H54 (cell line): ENCODE data around the gene PLA2G4C.

ENCODE experiments used
- DNase-seq: peaks from one replicate; pipeline ENCODE4 v3.0.0; 2011; ENCODE audit warnings: low spot score, mixed read lengths; ENCODE audit not compliant: insufficient read length
- FAIRE-seq: peaks from 3 replicates; lab custom pipeline; 2011; peaks lifted over from hg19 to GRCh38; lab: Jason Lieb, UNC
- POLR2A ChIP-seq: IDR thresholded peaks from 2 replicates; pipeline ENCODE4 v1.6.1; 2011; ENCODE audit warnings: low read depth, mild to moderate bottlenecking, low read length

PLA2G4C gene

GRCh38 chr19:48123907-48124651 lies 13.5 kb upstream of the PLA2G4C start:
- FAIRE-seq (peak; percentile 78), DNase-seq (peak; percentile 51)
- TF ChIP-seq POLR2A = no peak

- TF ChIP-seq POLR2A = no peak
- no peak for FAIRE-seq
- no peak for DNase-seq
These were observed 11.8 kb upstream of the PLA2G4C start for GRCh38 chr19:48122421-48122820.

- FAIRE-seq (no peak), DNase-seq (no peak)
- no peak for TF ChIP-seq POLR2A
These were observed 11.3 kb upstream of the PLA2G4C start for GRCh38 chr19:48121909-48122371.

GRCh38 chr19:48121066-48121465 lies 10.4 kb upstream of the PLA2G4C start:
- TF ChIP-seq POLR2A = no peak
- no peak for DNase-seq
- no peak for FAIRE-seq

- FAIRE-seq (no peak), DNase-seq (no peak)
These were observed 9.9 kb upstream of the PLA2G4C start for GRCh38 chr19:48120505-48120904.

GRCh38 chr19:48118131-48118517 lies 7.5 kb upstream of the PLA2G4C start:
- DNase-seq = no peak
- FAIRE-seq = no peak
- TF ChIP-seq POLR2A = no peak

More at GRCh38 chr19:48120505-48120904, 9.9 kb upstream of the PLA2G4C start:
- TF ChIP-seq POLR2A = no peak

GRCh38 chr19:48117515-48118130 lies 7.0 kb upstream of the PLA2G4C start:
- no peak for FAIRE-seq
- DNase-seq = no peak
- TF ChIP-seq POLR2A = no peak

- FAIRE-seq (no peak), DNase-seq (no peak)
- TF ChIP-seq POLR2A = no peak
These were observed 2.7 kb upstream of the PLA2G4C start for GRCh38 chr19:48113190-48113917.

GRCh38 chr19:48111280-48111679 lies 663 bp upstream of the PLA2G4C start:
- DNase-seq (no peak), FAIRE-seq (no peak)
- no peak for TF ChIP-seq POLR2A

- FAIRE-seq (no peak), DNase-seq (no peak)
- TF ChIP-seq POLR2A = no peak
These were observed 1.4 kb downstream of the PLA2G4C start for GRCh38 chr19:48108997-48109782.

GRCh38 chr19:48103922-48104321 lies 6.7 kb downstream of the PLA2G4C start:
- TF ChIP-seq POLR2A = no peak
- FAIRE-seq = no peak
- no peak for DNase-seq

GRCh38 chr19:48102870-48103751 lies 7.5 kb downstream of the PLA2G4C start:
- peak; percentile 20 for DNase-seq
- TF ChIP-seq POLR2A = no peak
- no peak for FAIRE-seq
